K562 (cell line): ENCODE results near the gene PPP6C. TPM values are rescaled to one million over a fixed set of nuclear protein-coding genes. Genes with fewer than 3 reads are reported as not detected.

Source experiments
- ATAC-seq: fragments of 200-7000 bp; cut with Tn5 transposase; 3 replicates; pipeline ENCODE4 v1.9.1; 2020; ENCODE audit warnings: moderate library complexity
- BruUV-seq: library from RNA; stranded (reverse); fragments of 400-500 nt; replicated peaks from 2 replicates; lab custom pipeline; 2021; lab: Mats Ljungman, UMichigan
- CTCF ChIA-PET: fragments of 300-600 bp; formaldehyde crosslinking; extraction: SDS; loops from one replicate; lab custom pipeline; 2021; ENCODE audit warnings: low intra/inter-chr PET ratio; lab: Yijun Ruan, JAX
- POLR2A ChIA-PET: fragments of 300-600, 350-650 bp; sonication (Branson Sonifier 250); formaldehyde crosslinking; extraction: SDS; loops from one replicate; lab custom pipeline; 2021; ENCODE audit warnings: antibody characterized with exemption, inconsistent platforms; lab: Yijun Ruan, JAX
- DNase-seq, 4 experiments: peaks; one replicate each; pipeline versions ENCODE4 v3.0.0 to v3.0.0-alpha.2; 2011 to 2018; ENCODE audit warnings: low spot score in 3 of 4, mixed read lengths in 3 of 4; ENCODE audit errors: extremely low read depth in 1 of 4
- FAIRE-seq: peaks from 2 replicates; lab custom pipeline; 2011; peaks lifted over from hg19 to GRCh38; lab: Jason Lieb, UNC
- H2AFZ ChIP-seq: 2 replicates; pipeline ENCODE4 v1.6.0; 2011; ENCODE audit warnings: low read depth, low read length, control low read depth, inconsistent platforms
- H3K27ac ChIP-seq: fragments of 200-600 bp; 3 replicates; pipeline ENCODE4 v1.8.0; 2011; ENCODE audit warnings: low read depth, mild to moderate bottlenecking, control low read depth, inconsistent platforms, low read length, moderate library complexity, mixed read lengths; ENCODE audit errors: extremely low read depth
- H3K27me3 ChIP-seq, 2 experiments: fragments of 300-600 bp in 1 of 2; 2 replicates in 1 of 2; 3 replicates in 1 of 2; pipeline versions ENCODE4 v1.6.0 to v1.8.0; 2011; ENCODE audit warnings: inconsistent platforms in 2 of 2, low read length in 2 of 2, mild to moderate bottlenecking in 1 of 2, mixed read lengths in 1 of 2, moderate library complexity in 1 of 2; ENCODE audit not compliant: control insufficient read depth in 2 of 2, insufficient read depth in 2 of 2
- H3K36me3 ChIP-seq: fragments of 300-600 bp; 3 replicates; pipeline ENCODE4 v1.8.0; 2011; ENCODE audit warnings: mild to moderate bottlenecking, low read length, inconsistent platforms; ENCODE audit not compliant: control insufficient read depth, insufficient read depth
- H3K4me1 ChIP-seq, 2 experiments: fragments of 200-600 bp in 1 of 2; replicated peaks in 1 of 2; 2 replicates in 1 of 2; 3 replicates in 1 of 2; pipeline versions ENCODE4 v1.5.1 to v1.8.0; 2011; ENCODE audit warnings: inconsistent platforms in 2 of 2, low read length in 2 of 2, mild to moderate bottlenecking in 1 of 2, mixed read lengths in 1 of 2, moderate library complexity in 1 of 2; ENCODE audit not compliant: control insufficient read depth in 2 of 2, insufficient read depth in 2 of 2
- H3K4me2 ChIP-seq: 2 replicates; pipeline ENCODE4 v1.6.1; 2011; ENCODE audit warnings: low read length, control low read depth, inconsistent platforms, mixed read lengths; ENCODE audit not compliant: insufficient read depth
- H3K4me3 ChIP-seq: fragments of 200-600 bp; sonication (generic), shearing (Covaris generic); 2 replicates; pipeline ENCODE4 v1.5.1; 2016; ENCODE audit warnings: control low read depth, inconsistent platforms
- H3K79me2 ChIP-seq: fragments of 200-600 bp; 3 replicates; pipeline ENCODE4 v1.8.0; 2011; ENCODE audit warnings: low read length, inconsistent platforms; ENCODE audit not compliant: control insufficient read depth, insufficient read depth
- H3K9ac ChIP-seq, 2 experiments: 2 replicates each; pipeline versions ENCODE4 v1.6.0 to v1.6.1; 2011; ENCODE audit warnings: low read depth in 2 of 2, low read length in 2 of 2, control low read depth in 1 of 2, inconsistent platforms in 1 of 2, mild to moderate bottlenecking in 1 of 2, mixed read lengths in 1 of 2; ENCODE audit not compliant: insufficient read depth in 1 of 2
- H3K9me1 ChIP-seq: one replicate; pipeline ENCODE4 v1.6.0; 2011; ENCODE audit warnings: inconsistent platforms, mild to moderate bottlenecking, low read length, moderate library complexity; ENCODE audit not compliant: control insufficient read depth, insufficient read depth
- H3K9me3 ChIP-seq: replicated peaks from 2 replicates; pipeline ENCODE4 v1.5.1; 2011; ENCODE audit warnings: low read depth, low read length, inconsistent platforms; ENCODE audit not compliant: control insufficient read depth, insufficient read depth
- H4K20me1 ChIP-seq: replicated peaks from 2 replicates; pipeline ENCODE4 v1.6.1; 2011; ENCODE audit warnings: low read length, inconsistent platforms, mixed read lengths; ENCODE audit not compliant: control insufficient read depth, insufficient read depth
- ATF4 ChIP-seq: fragments of 450-650 bp; formaldehyde crosslinking; IDR thresholded peaks from 2 replicates; pipeline ENCODE4 v1.4.0; 2022; ENCODE audit warnings: mild to moderate bottlenecking, moderate library complexity
- DMBX1 ChIP-seq: fragments of 250-450 bp; sonication (Bioruptor Pico); IDR thresholded peaks from 2 replicates; pipeline ENCODE4 v1.8.0; 2022; ENCODE audit warnings: inconsistent platforms, mild to moderate bottlenecking, moderate library complexity, borderline replicate concordance
- HMGN3 ChIP-seq: IDR thresholded peaks from 2 replicates; pipeline ENCODE4 v1.6.1; 2011; ENCODE audit warnings: borderline replicate concordance, low read depth, mild to moderate bottlenecking, mixed read lengths, low read length; ENCODE audit not compliant: insufficient read length; ENCODE audit errors: extremely low read depth
- JUNB ChIP-seq: fragments of 450-650 bp; formaldehyde crosslinking; conservative IDR thresholded peaks from 2 replicates; pipeline ENCODE4 v1.4.0; 2020; ENCODE audit warnings: mild to moderate bottlenecking
- MTA3 ChIP-seq: fragments of 450-650 bp; formaldehyde crosslinking; IDR thresholded peaks from 2 replicates; pipeline ENCODE4 v1.6.1; 2017; ENCODE audit warnings: mild to moderate bottlenecking, borderline replicate concordance
- NFIX ChIP-seq: fragments of 250-450 bp; sonication (Bioruptor Pico); IDR thresholded peaks from 2 replicates; pipeline ENCODE4 v1.4.0; 2020; ENCODE audit warnings: low read depth, mild to moderate bottlenecking, moderate library complexity
- NUFIP1 ChIP-seq: fragments of 450-650 bp; IDR thresholded peaks from 2 replicates; pipeline ENCODE4 v1.6.1; 2018; ENCODE audit not compliant: partially characterized antibody
- PHTF2 ChIP-seq: fragments of 250-450 bp; sonication (Bioruptor Pico); IDR thresholded peaks from 2 replicates; pipeline ENCODE4 v1.5.0; 2021; ENCODE audit warnings: mild to moderate bottlenecking
- U2AF2 ChIP-seq: fragments of 200-400 bp; formaldehyde crosslinking; optimal IDR thresholded peaks from 2 replicates; pipeline ENCODE3; 2017; ENCODE audit warnings: low read depth, mild to moderate bottlenecking, low read length
- ZHX1 ChIP-seq: fragments of 150-350 bp; conservative IDR thresholded peaks from 2 replicates; pipeline ENCODE4 v1.6.1; 2014; ENCODE audit warnings: low read length
- ZNF639 ChIP-seq, 2 experiments: fragments of 200-800 bp in 1 of 2; sonication (Bioruptor generic) in 1 of 2; sonication (generic) in 1 of 2; formaldehyde crosslinking in 1 of 2; IDR thresholded peaks in 1 of 2; conservative IDR thresholded peaks in 1 of 2; 2 replicates each; pipeline versions ENCODE4 v1.5.0 to v1.6.1; 2016 to 2020; ENCODE audit warnings: missing compliant biosample characterization in 1 of 2, missing genetic modification characterization in 1 of 2, missing genetic modification reagents in 1 of 2
- ZNF77 ChIP-seq: fragments of 250-450 bp; sonication (Bioruptor Pico); IDR thresholded peaks from 2 replicates; pipeline ENCODE4 v1.5.0; 2020
- WGBS: fragments of 100-300 bp; shearing (Covaris generic); methylation state at CpG from one replicate; pipeline ENCODE4 v1.1.6; 2016; ENCODE audit warnings: low coverage, mixed read lengths; ENCODE audit not compliant: insufficient coverage; ENCODE audit errors: missing lambda C conversion rate; 5-methylcytosine and 5-hydroxymethylcytosine counted together
- in situ Hi-C: fragments of 300-500 bp; cut with MboI; formaldehyde crosslinking; loops from 4 replicates; pipeline ENCODE4 v1.15.0; 2018; ENCODE audit warnings: inconsistent platforms, mixed read lengths
- intact Hi-C: fragments of 100-400 bp; cut with micrococcal nuclease; formaldehyde crosslinking; loops from 2 replicates; pipeline ENCODE4 v1.14.2; 2022
- polyA plus RNA-seq, 8 experiments: library from polyadenylated mRNA; depleted of rRNA in 4 of 8; stranded (reverse) in 5 of 8; unstranded in 3 of 8; fragments of >200 nt; fragmentation: Nextera tagmentation in 2 of 8; fragmentation: Illumina TruSeq in 1 of 8; extraction: Ambion mirVana in 2 of 8; extraction: Trizol in 1 of 8; gene quantifications; 2 replicates each; pipeline versions ENCODE4 v1.2.1 to v1.2.3, GENCODE V29; 2011 to 2014; ENCODE audit warnings: inconsistent platforms in 1 of 8, missing spikeins in 1 of 8
- total RNA-seq, 7 experiments: library from RNA; depleted of rRNA in 6 of 7; stranded (reverse); fragments of >200 nt in 6 of 7; fragmentation: Illumina TruSeq in 2 of 7; extraction: Trizol in 2 of 7; gene quantifications; 2 replicates each; pipeline versions ENCODE4 v1.2.1 to v1.2.3, GENCODE V29; 2011 to 2021; ENCODE audit warnings: low replicate concordance in 1 of 7

The PPP6C gene
- total and polyA plus RNA-seq, 9 of the 15 experiments (the other 6 are each of a cell fraction or from before 2014, with no cell fraction given) = 18.8 to 44.8 (median 38.3) TPM

- Histone ChIP-seq H3K27me3 (no peaks in the 10 kb centered on the region), H3K4me2 (no peak overlapping the region), H4K20me1 (no peaks in the 10 kb centered on the region; the same call in 1 of the 2 replicates), H3K36me3 (peaks cover 31% of the 10 kb centered on the region), H2AFZ (no peak overlapping the region), H3K9me1 (no peaks in the 10 kb centered on the region), H3K4me1 (peaks cover 4 to 8% of the 10 kb centered on the region in 2 experiments; a peak in 3 of 5 replicates), H3K79me2 (peaks cover 18% of the 10 kb centered on the region), H3K9me3 (no peaks in the 10 kb centered on the region), H3K27ac (no peak overlapping the region), H3K4me3 (no peak overlapping the region), H3K9ac (no peak overlapping the region)
- ATAC-seq (no peak), FAIRE-seq (no peak), DNase-seq (no peak)
- BruUV-seq = no TSS peak
- POLR2A ChIA-PET = no interaction called here
- WGBS = 48% methylated on average over 4 of the region's 4 CpGs
- CTCF ChIA-PET = no interaction called here
- TF ChIP-seq U2AF2 (no peak), NFIX (CRISPR knock-in tag) (no peak), NUFIP1 (no peak), ZNF639 (CRISPR knock-in tag; conservative IDR thresholded peaks at IDR 0.05 in 1 of 2, IDR thresholded peaks at IDR 0.05 in 1 of 2) (no peak), ZNF77 (CRISPR knock-in tag) (no peak), ZHX1 (no peak), ATF4 (CRISPR knock-in tag) (no peak), DMBX1 (CRISPR knock-in tag) (no peak), PHTF2 (no peak), HMGN3 (no peak), JUNB (CRISPR knock-in tag) (no peak), MTA3 (no peak)
- in situ Hi-C loops (loop anchor here (10.0 kb wide), 2 partner anchors 211 to 281 kb away; partner anchors contain the start of genes ARPC5L and RPL35), intact Hi-C loops (no loop called here)
These were observed 43.4 kb downstream of the PPP6C start for GRCh38 chr9:125146247-125146646.
